ENCODE data around the gene TFDP2.
A peak's percentile ranks its signal among the peaks of the same experiment; 100 is the strongest.

The TFDP2 gene

GRCh38 chr3:141972399-141972798 is 176.9 kb downstream of the TFDP2 start:
- FAIRE-seq: no peak
- DNase-seq (ENCODE audit: low spot score): no peak

GRCh38 chr3:141971571-141971970 is 177.8 kb downstream of the TFDP2 start:
- DNase-seq (ENCODE audit: low spot score): no peak
- FAIRE-seq: no peak

GRCh38 chr3:141969711-141970110 is 179.6 kb downstream of the TFDP2 start:
- DNase-seq (ENCODE audit: low spot score) (no peak), FAIRE-seq (no peak)

- FAIRE-seq (no peak), DNase-seq (ENCODE audit: low spot score) (no peak)
These were observed 183.9 kb downstream of the TFDP2 start for GRCh38 chr3:141965471-141965870.

DNA sequence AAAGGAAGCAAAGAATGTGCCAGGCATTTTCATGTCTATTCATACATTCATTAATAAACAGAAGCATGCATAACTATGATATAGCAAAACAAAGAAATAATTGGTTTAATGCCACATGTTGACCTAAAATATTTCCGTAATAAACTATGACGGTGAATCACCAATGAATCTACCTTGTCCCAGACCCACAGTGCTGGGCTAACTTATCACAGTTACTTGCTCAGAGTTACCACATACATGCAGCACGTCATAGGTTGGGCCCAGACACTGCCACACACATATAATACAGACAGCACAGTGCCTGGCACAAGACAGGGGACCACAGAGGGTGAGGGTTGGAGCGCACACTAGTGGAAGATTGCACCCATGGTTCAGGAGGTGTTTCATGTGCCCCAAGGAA is 186.0 kb downstream of the TFDP2 start:
- FAIRE-seq (no peak), DNase-seq (ENCODE audit: low spot score) (no peak)

GRCh38 chr3:141960731-141961130 is 188.6 kb downstream of the TFDP2 start:
- no peak for DNase-seq (ENCODE audit: low spot score)
- no peak for FAIRE-seq

DNA sequence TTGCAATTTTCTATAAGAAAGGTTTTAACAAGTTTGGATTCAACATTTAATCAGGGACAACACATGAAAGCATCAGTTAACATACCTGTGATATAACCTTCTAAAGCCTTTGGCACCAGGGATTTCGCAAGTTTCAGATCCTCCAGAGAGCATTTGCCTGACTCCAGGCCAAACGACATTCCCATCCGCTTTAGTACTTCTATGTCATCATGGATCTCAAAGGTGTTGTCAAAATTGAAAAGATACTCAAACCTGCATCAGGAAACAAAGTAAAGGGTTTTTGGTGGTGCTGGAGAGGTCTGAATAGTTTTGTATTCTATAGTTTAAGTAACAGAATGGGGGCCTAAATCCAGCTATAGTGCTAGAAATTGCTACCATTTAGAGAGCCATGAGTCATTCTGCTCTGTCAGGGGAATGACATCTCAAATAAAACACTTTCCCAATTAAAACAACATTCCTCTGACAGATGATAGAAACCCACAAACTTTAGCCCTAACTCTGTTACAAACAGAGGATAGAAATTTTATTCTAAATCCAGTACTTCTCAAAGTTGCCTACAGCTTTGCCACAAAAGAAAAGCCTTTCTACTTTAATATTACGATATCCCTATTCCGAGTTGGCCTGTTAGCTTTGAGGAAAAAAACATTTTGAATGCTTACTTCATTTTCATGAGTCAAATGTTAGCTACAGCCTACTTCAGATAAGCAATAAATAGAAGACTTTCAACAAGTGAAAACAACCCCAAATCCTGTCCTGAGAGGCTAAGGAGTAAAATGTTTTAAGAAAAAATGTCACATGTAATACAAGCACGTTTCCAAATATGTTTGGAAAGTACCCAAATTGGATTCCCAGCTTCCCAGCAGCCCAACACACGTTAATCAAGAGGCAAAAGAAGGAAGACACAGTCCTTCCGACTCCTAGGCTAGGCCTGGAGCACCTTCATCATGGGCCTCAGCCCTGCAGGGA is 189.5 kb downstream of the TFDP2 start:
- DNase-seq (ENCODE audit: low spot score) (peak; percentile 26), FAIRE-seq (no peak)

DNA sequence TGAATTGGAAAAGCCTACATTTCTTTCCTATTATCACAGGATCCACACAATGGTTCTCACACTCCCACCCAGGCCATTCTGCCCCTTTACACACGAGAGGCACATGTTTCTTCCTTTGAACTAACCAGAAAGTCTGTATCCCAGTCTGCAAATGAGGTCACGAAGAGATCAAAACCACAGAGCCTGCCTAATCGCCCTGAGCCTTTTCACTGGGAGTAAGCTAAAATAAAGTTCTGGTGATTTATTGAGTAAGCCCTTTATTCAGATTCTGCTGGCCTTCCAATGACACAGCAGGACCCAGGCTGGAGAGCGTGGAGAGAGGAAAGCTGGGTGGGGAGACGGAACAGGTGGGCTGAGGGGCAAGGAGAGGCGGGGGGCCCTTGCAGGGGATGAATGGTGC is 194.2 kb downstream of the TFDP2 start:
- no peak for DNase-seq (ENCODE audit: low spot score)

DNA sequence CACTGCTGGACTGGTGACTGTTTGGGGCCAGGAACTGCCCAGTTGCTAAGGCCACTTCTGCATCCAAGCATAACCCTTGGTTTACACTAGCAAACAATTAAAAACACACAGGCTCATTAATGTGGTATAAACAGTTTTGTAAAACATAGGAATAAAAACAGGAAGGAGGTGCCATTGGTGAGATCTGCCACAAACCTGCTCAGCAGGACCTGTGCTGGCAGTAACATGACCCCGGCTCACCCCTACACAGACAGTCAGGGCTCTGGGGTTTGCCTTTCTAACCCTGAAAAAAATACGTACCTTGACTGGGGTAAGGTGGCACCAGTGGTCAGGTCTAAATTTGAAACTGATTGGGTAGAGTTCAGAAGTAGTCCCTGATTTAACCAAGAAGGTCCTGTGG is 196.7 kb downstream of the TFDP2 start:
- FAIRE-seq (no peak), DNase-seq (ENCODE audit: low spot score) (no peak)

More for the DNA sequence above, 194.2 kb downstream of the TFDP2 start:
- no peak for FAIRE-seq

- DNase-seq (ENCODE audit: low spot score) (no peak), FAIRE-seq (no peak)
These were observed 198.5 kb downstream of the TFDP2 start for GRCh38 chr3:141950572-141951493.

DNA sequence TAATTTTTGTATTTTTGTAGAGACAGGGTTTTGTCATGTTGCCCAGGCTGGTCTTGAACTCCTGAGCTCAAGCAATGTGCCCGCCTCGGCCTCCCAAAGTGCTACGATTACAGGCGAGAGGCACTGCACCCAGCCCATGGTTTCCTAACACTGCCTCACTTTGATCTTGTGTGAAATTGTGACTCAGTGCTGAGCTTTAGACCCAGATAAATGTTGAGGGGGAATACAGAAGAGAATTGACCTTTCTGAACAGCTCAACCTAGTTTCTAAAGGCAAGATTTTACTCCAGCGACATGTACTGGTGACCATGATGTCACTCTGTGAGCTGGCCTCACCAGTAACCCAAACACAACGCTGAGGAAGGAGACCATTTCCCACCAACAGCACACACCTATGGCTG is 199.4 kb downstream of the TFDP2 start:
- FAIRE-seq (no peak), DNase-seq (ENCODE audit: low spot score) (no peak)

GRCh38 chr3:141949399-141949798 is 199.9 kb downstream of the TFDP2 start:
- DNase-seq (ENCODE audit: low spot score): no peak
- no peak for FAIRE-seq

- no peak for DNase-seq (ENCODE audit: low spot score)
- FAIRE-seq: no peak
These were observed 203.4 kb downstream of the TFDP2 start for GRCh38 chr3:141945726-141946485.

- FAIRE-seq (no peak), DNase-seq (ENCODE audit: low spot score) (no peak)
These were observed 207.3 kb downstream of the TFDP2 start for GRCh38 chr3:141942006-141942405.

DNA sequence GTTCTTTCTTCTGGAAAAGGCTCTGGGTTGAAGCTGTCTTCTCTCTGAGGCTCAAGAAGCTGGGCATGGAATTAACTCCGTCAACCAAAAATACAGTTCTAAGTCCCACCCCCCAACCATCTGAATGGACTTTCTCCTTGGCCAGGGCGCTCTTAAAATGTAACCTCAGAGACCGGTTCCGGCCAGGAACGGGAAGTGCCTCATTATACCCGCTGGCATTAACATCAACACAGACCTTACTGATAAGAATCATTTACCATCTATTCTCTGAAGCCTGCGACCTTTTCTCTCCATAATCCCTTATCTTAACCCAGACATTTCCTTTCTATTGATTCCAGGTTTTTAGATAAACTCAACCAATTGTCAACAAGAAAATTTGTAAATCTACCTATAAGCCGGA is 208.3 kb downstream of the TFDP2 start:
- FAIRE-seq: no peak
- no peak for DNase-seq (ENCODE audit: low spot score)

DNA sequence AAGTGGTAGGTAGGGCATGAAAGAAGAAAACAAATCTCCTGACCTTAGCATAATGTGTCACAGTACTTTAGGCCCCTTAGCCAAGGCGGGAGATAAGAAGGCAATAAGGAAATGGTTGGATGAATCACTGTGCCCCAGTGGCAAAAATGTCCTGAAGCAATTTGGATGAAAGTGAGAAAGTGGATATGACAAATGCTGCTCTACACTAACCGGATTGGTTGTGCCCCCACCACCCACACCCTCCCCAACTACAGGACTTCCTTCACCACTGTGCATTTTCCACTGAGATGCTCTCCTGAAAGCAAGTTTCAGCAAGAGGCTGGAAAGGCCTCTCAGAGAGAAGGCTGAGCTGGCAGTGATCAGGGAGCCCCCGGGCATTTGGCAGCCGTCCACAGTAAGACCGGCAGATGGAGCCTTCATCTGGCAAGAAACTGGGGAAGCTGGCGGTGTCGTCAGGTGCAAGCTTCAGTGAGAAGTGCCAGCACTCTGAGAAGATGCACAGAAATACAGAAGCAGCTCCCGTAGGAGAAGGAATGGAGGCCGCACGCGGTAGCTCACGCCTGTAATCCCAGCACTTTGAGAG is 209.1 kb downstream of the TFDP2 start:
- FAIRE-seq (no peak), DNase-seq (ENCODE audit: low spot score) (peak; percentile 50)

DNA sequence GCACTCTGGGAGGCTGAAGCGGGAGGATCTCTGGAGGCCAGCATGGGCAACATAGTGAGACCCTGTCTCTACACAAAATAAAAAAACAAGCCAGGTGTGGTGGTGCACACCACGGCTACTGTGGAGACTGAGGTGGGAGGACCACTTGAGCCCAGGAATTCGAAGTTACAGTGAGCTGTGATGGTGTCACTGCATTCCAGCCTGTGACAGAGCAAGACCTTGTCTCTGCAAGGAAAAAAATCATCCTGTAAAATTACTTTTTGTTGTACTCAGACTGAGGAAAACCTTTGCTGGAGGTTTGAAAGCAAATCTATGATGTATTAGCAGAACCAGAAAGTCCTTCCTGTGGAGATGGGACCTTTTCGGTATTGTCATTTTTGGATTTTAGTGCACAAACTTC is 209.6 kb downstream of the TFDP2 start:
- FAIRE-seq (no peak), DNase-seq (ENCODE audit: low spot score) (no peak)

DNA sequence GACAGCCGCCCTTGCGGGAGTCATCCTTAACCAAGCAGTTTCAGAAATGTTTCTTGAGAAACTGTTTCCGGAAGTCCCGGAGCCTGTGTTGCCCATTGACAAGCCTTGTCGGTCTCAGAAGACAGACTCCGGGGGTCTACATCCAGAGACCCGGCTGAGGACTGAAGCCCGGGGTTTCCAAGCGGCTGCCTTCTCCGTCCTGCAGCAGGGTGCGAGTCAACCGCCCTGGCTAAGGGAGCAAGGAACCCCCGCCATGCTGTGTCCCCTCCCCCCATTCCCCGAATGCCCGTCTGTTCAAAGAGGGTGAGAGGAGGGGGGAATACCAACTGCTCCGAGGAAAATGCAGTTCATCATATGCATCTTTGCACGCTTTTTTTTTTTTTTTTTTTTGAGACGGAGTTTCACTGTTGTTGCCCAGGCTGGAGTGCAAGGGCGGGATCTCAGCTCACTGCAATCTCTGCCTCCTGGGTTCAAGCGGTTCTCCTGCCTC is 211.3 kb downstream of the TFDP2 start:
- FAIRE-seq: no peak
- DNase-seq (ENCODE audit: low spot score): no peak

DNA sequence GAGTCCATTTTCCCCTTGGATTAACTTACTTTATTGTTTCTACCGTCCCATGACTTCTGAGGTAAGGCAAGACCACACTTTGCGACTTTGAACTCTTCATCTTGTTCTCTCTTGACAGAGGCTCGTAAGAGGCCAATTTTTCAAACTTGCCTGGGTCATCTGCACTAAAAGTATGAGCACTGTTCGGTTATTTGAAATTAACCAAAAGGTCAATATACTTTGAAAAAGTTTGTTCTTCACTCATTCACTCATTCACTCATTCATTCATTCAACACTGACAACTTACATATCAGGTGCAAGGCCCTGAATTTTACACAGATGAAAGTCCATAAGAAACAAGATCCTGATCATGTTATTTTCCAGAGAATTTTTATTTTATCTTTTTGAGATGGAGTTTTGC is 215.0 kb downstream of the TFDP2 start:
- FAIRE-seq: no peak

DNA sequence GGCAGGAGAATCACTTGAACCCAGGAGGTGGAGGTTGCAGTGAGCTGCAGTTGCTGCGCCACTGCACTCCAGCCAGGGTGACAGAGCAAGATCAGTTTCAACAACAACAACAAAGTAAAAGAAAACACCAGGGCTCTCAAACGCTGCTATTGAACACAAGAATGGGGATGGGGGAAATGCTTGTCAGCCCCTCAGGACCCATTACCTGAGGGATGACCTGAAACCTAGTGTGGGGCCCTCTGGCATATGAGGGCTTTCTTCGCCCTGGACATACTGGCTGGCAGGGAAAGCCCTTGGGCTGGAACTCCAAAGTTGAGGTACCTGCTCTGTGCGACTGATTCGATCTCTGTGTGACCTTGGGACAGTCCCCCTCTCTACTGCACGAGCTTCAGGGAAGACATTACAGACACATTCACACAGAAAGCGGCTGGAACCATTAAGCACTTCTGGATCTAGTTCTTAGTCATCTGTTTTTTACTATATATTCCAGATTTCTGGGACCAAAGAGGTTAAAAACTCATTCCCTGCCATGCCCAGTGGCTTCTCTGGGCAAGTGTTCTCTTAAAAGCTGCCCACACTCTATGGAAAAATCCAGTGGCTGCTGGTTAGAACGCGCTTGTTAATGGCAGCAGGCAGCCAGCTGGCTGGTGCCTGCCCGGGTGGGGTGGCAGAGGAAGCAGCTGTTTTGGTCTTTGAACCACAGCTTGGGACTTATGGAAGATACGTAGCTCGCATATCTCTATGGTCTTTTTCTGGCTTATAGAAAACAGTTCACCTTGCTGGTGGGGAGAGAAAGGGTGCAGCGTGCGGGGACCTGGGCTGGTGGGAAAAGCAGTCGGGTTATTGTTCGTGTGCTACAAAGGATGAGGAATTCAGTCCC is 215.7 kb downstream of the TFDP2 start:
- FAIRE-seq: no peak
- no peak for DNase-seq (ENCODE audit: low spot score)

More for the DNA sequence above, 215.0 kb downstream of the TFDP2 start:
- no peak for DNase-seq (ENCODE audit: low spot score)

All from urothelium cell line (cell line).